Activated CD8-positive, alpha-beta memory T cell treated with anti-CD3 and anti-CD28 coated beads, Interleukin-2, amount 50 U/mL, for 48 hours (primary cell): ENCODE results near the gene UBE2J1.

Experiments
- DNase-seq: peaks from one replicate; pipeline ENCODE4 v3.0.0-alpha.2; 2020

The UBE2J1 gene

DNA sequence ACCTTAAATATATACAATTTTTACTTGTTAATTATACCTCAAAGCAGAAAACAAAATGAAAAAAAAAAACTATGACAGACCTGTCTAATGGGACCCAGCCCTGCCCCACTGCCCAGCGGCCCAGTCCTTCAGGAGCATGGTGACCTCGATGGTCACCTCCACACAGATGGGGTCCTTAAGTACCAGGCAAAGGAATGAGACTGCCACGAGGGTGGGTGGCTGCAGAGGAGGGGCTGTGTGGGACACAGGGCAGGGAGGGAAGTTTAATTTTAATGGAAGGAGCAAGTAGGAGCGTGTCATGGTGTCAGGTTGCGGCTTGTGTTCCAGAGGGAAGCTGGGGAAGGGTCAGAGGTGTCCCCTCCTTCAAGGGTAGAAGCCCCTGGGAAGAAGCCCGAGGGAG is 66.0 kb downstream of the UBE2J1 start:
- DNase-seq, result no peak

DNA sequence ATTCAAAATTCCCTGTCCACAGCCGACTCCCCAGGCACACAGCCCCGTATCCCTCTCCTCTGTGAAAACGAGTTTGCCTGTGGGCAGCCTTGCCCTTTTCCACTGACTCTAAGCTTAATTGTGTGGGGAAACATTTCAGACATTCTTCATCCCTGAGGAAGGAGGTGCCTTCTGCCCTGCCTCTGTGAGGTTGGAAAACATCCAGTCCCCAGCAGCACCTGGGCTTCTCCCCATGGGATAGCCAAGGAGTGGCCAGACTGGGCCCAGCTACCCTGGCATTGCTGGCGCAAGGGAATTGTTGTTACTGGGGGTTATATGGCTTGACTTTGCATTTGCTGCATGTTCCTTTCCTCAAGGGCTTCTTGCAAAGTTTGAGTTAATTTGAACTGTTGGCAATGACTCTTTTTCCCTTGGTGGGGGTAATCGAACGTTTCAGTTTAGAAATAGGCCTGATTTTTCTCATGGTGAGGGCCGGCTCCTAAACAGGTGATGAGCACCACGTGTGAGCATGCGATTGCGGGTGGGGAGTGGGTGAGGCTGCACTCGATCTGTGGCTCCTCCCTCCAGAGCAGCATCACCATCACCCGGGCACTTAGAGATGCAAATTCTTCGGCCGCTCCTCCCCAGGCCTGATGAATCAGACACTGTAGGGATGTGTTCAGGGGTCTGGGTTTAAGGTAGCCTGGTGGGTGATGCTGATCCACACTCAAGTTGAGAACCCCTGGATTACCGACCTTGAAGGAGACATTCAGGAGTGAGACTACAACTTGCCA is 67.4 kb downstream of the UBE2J1 start:
- DNase-seq, result no peak

DNA sequence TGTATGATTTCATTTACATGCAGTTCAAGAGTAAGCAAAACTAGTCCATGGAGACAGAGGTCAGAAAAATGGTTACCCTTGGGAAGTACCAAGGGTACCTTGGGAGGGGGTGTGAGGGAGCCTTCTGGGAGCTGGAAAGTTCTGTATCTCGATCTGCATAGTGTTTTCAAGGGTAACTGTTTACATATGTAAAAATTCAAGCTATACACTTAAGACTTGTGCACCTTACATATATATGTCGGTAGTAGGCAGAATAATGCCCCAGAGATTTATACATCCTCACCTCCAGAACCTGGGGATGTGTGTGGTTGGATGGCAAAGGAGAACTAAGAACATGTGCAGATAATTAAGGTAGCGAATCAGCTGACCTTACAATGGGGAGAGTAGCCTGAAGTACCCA is 68.4 kb downstream of the UBE2J1 start:
- DNase-seq, result no peak

DNA sequence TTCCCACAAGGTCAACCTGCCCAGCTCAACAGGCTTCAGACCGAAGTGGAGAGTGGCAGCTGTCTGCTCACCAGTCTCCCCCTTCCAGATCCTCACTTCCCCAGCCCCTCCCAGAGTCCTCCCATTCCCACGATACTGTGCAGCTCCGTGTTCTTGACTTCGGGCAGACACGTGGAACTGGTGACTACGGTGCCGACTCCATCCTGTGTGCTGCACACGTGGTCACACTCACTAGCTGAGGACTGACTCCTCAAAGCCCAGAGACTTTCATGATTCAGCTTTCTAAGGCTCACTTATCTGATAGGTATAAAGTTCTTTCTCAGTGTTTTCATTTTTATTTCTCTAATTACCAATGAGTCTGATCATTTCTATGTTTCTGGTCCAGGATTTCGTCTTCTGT is 69.8 kb downstream of the UBE2J1 start:
- DNase-seq, result no peak

DNA sequence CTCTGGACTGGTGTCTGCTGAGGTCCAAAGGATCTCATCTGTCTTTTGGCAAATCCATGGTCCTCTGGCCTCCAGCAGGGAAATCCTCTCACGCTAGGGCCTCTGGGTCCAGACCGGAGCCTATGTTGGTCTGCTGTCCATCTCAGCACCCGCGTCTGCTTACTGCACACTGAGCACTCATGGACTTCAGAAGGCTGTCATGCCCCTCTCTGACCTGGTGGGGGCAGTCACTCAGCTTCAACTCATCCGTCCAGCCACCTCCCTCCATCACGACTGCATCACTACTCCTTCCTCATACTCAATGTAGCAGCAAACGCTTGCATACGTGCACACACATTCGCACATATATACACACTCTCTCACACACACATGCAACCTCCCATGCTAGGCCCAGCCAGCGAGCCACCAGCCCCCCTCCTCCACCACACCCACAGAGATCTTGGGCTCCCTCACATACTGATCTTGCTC is 70.7 kb downstream of the UBE2J1 start:
- DNase-seq, result peak; percentile 63

DNA sequence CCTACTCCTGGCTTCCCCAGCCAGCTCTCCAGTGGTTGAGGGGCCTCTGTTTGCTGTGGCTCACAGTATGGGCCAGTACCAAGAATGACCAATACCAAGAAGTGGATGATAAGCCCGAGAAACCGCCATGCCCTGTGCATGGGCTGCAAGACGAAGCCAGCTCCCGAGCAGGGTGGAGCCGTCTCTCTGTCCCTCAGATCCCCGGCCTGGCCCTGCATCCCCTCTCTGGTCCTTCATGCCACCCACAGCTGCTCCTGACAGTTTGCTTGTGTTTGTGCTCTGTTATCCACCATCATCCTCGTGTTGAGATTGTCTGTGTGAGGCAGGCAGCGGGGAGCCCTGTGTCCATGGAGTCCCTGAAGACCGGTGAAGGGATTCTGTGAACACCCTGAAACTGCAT is 73.6 kb downstream of the UBE2J1 start:
- DNase-seq, result no peak
